OCI-LY3 (cell line): Measurements from ENCODE around the gene FKBP1B.
"Not testable (repeated sequence)": the region's sequence is repeated elsewhere in the genome, so short reads cannot be mapped to it uniquely, and the experiment has no call there.

Source experiments
- H2AFZ ChIP-seq: fragments of 200-600, 300-600 bp; shearing (Covaris generic); 2 replicates; pipeline ENCODE4 v1.6.0; 2014; ENCODE audit warnings: antibody characterized with exemption, low read depth, low read length
- H3K27ac ChIP-seq: fragments of 200-600, 300-600 bp; sonication (generic); 2 replicates; pipeline ENCODE4 v1.5.1; 2014; ENCODE audit warnings: mild to moderate bottlenecking, low read length, moderate library complexity, mixed read lengths
- H3K27me3 ChIP-seq: fragments of 200-600, 300-600 bp; sonication (generic); 2 replicates; pipeline ENCODE4 v1.6.1; 2014; ENCODE audit warnings: low read depth, low read length, mixed read lengths
- H3K36me3 ChIP-seq: fragments of 200-600, 300-600 bp; sonication (generic); replicated peaks from 2 replicates; pipeline ENCODE3; 2014; ENCODE audit warnings: low read depth, low read length, mixed read lengths
- H3K4me1 ChIP-seq: fragments of 300-600, 200-600 bp; sonication (generic); 2 replicates; pipeline ENCODE4 v1.6.1; 2014; ENCODE audit warnings: low read length, mixed read lengths
- H3K4me2 ChIP-seq: fragments of 200-600, 300-600 bp; sonication (generic); 2 replicates; pipeline ENCODE4 v1.6.1; 2014; ENCODE audit warnings: low read length, mixed read lengths
- H3K4me3 ChIP-seq: fragments of 300-600, 200-600 bp; sonication (generic); 2 replicates; pipeline ENCODE4 v1.5.1; 2014; ENCODE audit warnings: antibody characterized with exemption, mild to moderate bottlenecking, low read length, moderate library complexity
- H3K79me2 ChIP-seq: fragments of 300-600, 200-600 bp; shearing (Covaris generic); 2 replicates; pipeline ENCODE4 v1.6.1; 2014; ENCODE audit warnings: mild to moderate bottlenecking, low read length, mixed read lengths
- H3K9ac ChIP-seq: fragments of 300-600, 200-600 bp; shearing (Covaris generic); 2 replicates; pipeline ENCODE4 v1.6.0; 2014; ENCODE audit warnings: mild to moderate bottlenecking, low read length, moderate library complexity
- H3K9me3 ChIP-seq: fragments of 200-600, 300-600 bp; shearing (Covaris generic); 2 replicates; pipeline ENCODE4 v1.6.1; 2014; ENCODE audit warnings: low read length, mixed read lengths; ENCODE audit not compliant: insufficient read depth
- H4K20me1 ChIP-seq: fragments of 200-600, 300-600 bp; sonication (generic); 2 replicates; pipeline ENCODE4 v1.6.1; 2016; ENCODE audit warnings: low read length, mixed read lengths; ENCODE audit not compliant: insufficient read depth
- EZH2phosphoT487 ChIP-seq: fragments of 200-600 bp; shearing (Covaris generic); IDR thresholded peaks from 2 replicates; pipeline ENCODE4 v1.6.1; 2018; ENCODE audit warnings: antibody characterized with exemption, mixed run types, low read depth
- TF ChIP-seq, protein P1 (sequence below): fragments of 200-600, 300-600 bp; sonication (generic); IDR thresholded peaks from 2 replicates; pipeline ENCODE4 v1.5.1; 2014; ENCODE audit warnings: antibody characterized with exemption, low read length, low read depth

The FKBP1B gene

DNA sequence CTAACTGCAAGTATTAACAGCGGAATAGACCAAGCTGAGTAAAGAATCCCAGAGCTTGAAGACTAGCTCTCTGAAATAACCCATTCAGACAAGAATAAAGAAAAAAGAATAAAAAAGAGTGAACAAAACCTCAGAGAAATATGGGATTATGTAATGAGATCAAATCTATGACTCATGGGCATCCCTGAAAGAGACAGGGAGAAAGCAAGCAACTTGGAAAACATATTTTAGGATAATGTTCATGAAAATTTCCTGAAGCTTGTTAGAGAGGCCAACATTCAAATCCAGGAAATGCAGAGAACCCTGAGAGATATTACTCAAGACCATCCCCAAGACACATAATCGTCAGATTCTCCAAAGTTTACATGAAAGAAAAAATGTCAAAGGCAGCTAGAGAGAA lies 56.3 kb downstream of the FKBP1B start:
- H3K27me3 ChIP-seq: no peaks in the 10 kb centered on the region
- H3K27ac ChIP-seq: no peak overlapping the region
- H3K4me3 ChIP-seq: no peak overlapping the region
- no peaks in the 10 kb centered on the region for H4K20me1 ChIP-seq
- H3K36me3 ChIP-seq: no peaks in the 10 kb centered on the region
- H3K9ac ChIP-seq: no peak overlapping the region
- TF ChIP-seq EZH2phosphoT487: no peak
- TF ChIP-seq, protein P1, sequence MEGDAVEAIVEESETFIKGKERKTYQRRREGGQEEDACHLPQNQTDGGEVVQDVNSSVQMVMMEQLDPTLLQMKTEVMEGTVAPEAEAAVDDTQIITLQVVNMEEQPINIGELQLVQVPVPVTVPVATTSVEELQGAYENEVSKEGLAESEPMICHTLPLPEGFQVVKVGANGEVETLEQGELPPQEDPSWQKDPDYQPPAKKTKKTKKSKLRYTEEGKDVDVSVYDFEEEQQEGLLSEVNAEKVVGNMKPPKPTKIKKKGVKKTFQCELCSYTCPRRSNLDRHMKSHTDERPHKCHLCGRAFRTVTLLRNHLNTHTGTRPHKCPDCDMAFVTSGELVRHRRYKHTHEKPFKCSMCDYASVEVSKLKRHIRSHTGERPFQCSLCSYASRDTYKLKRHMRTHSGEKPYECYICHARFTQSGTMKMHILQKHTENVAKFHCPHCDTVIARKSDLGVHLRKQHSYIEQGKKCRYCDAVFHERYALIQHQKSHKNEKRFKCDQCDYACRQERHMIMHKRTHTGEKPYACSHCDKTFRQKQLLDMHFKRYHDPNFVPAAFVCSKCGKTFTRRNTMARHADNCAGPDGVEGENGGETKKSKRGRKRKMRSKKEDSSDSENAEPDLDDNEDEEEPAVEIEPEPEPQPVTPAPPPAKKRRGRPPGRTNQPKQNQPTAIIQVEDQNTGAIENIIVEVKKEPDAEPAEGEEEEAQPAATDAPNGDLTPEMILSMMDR: no peak
- H2AFZ ChIP-seq: no peak overlapping the region
- H3K9me3 ChIP-seq: no peaks in the 10 kb centered on the region
- no peaks in the 10 kb centered on the region for H3K79me2 ChIP-seq
- H3K4me1 ChIP-seq: no peaks in the 10 kb centered on the region
- no peak overlapping the region for H3K4me2 ChIP-seq

DNA sequence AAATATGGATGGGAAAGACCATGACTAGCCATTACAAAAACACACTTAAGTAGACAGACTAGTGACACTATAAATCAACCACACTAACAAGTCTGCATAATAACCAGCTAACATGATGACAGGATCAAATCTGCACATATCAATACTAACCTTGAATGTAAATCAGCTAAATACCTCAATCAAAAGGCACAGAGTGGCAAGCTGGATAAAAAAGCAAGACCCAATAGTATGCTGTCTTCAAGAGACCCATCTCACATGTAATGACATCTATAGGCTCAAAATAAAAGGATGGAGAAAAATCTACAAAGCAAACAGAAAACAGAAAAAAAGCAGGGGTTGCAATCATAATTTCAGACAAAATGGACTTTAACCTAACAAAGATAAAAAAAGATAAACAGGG lies 57.2 kb downstream of the FKBP1B start:
- H3K9ac ChIP-seq: no peak overlapping the region
- H3K36me3 ChIP-seq: no peaks in the 10 kb centered on the region
- no peaks in the 10 kb centered on the region for H3K79me2 ChIP-seq
- H3K27me3 ChIP-seq: no peaks in the 10 kb centered on the region
- H3K4me3 ChIP-seq: no peak overlapping the region
- no peak overlapping the region for H3K27ac ChIP-seq
- H2AFZ ChIP-seq: no peak overlapping the region
- no peaks in the 10 kb centered on the region for H3K9me3 ChIP-seq
- no peak overlapping the region for H3K4me2 ChIP-seq
- no peaks in the 10 kb centered on the region for H4K20me1 ChIP-seq
- H3K4me1 ChIP-seq: no peaks in the 10 kb centered on the region
- no peak for TF ChIP-seq EZH2phosphoT487
- TF ChIP-seq, protein P1: no peak

DNA sequence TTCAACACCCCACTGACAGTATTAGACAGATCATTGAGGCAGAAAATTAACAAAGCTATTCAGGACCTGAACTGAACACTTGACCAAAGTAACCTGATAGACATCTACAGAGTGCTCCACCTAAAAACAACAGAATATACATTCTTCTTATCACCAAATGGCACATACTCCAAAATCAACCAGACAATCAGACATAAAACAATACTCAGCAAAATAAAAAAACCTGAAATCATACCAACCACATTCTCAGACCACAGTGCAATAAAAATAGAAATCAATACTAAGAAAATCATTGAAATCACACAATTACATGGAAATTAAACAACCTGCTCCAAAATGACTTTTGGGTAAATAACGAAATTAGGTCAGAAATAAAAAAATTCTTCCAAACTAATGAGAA lies 57.8 kb downstream of the FKBP1B start:
- Histone ChIP-seq H3K79me2 (no peaks in the 10 kb centered on the region), H4K20me1 (no peaks in the 10 kb centered on the region), H3K9ac (no peak overlapping the region)

DNA sequence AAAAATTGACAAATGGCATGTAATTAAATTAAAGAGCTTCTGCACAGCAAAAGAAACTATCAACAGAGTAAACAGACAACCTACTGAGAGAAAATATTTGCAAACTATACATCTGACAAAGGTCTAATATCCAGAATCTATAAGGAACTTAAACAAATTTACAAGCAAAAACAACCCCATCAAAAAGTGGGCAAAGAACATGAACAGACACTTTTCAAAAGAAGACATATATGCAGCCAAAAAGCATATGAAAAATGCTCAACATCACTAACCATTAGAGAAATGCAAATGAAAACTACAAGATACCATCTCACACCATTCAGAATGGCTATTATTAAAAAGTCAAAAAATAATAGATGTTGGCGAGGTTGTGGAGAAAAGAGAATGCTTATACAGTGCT lies 59.9 kb downstream of the FKBP1B start:
- not testable (repeated sequence) for H3K36me3 ChIP-seq, H3K79me2 ChIP-seq, H3K27me3 ChIP-seq, H3K4me1 ChIP-seq, H4K20me1 ChIP-seq, H3K4me3 ChIP-seq, H3K4me2 ChIP-seq, H3K9me3 ChIP-seq, H3K9ac ChIP-seq, H3K27ac ChIP-seq, H2AFZ ChIP-seq

More for the DNA sequence above, 57.8 kb downstream of the FKBP1B start:
- Histone ChIP-seq H3K9me3 (no peaks in the 10 kb centered on the region), H3K4me3 (no peak overlapping the region), H3K27me3 (no peaks in the 10 kb centered on the region), H3K27ac (no peak overlapping the region), H3K36me3 (no peaks in the 10 kb centered on the region), H3K4me1 (no peaks in the 10 kb centered on the region), H3K4me2 (no peak overlapping the region), H2AFZ (no peak overlapping the region)
- TF ChIP-seq EZH2phosphoT487: no peak
- TF ChIP-seq, protein P1: no peak
